CD4-positive, alpha-beta T cell (primary cell): ENCODE measurements around the gene DLG5. TPM values are rescaled to one million over a fixed set of nuclear protein-coding genes. Genes with fewer than 3 reads are reported as not detected.

Experiments
- ATAC-seq: fragments of 200-7000 bp; cut with Tn5 transposase; one replicate; pipeline ENCODE4 v1.10.0; 2022; ENCODE audit warnings: mild to moderate bottlenecking; ENCODE audit not compliant: poor library complexity
- CTCF ChIA-PET: fragments of 350-600 bp; sonication (Branson Sonifier 250); formaldehyde crosslinking; loops from one replicate; lab custom pipeline; 2021; ENCODE audit warnings: antibody characterized with exemption, inconsistent platforms; lab: Charles Lee
- POLR2A ChIA-PET: fragments of 350-600 bp; sonication (Branson Sonifier 250); formaldehyde crosslinking; loops from one replicate; lab custom pipeline; 2021; ENCODE audit warnings: antibody characterized with exemption, inconsistent platforms; lab: Charles Lee
- DNase-seq, 14 experiments: peaks; one replicate each; pipeline ENCODE4 v3.0.0-alpha.2; 2013 to 2020; ENCODE audit warnings: mixed read lengths in 2 of 14
- H3K27ac ChIP-seq, 2 donors: one replicate each; pipeline versions ENCODE4 v1.5.1 to v1.7.0; 2013; ENCODE audit warnings: low read length in 2 of 2, low read depth in 1 of 2, mild to moderate bottlenecking in 1 of 2
- H3K27me3 ChIP-seq, 2 experiments: 1 replicate in 1 of 2; 2 replicates in 1 of 2; pipeline versions ENCODE4 v1.6.1 to v1.7.0; 2013; ENCODE audit warnings: low read length in 2 of 2, control low read depth in 1 of 2, mild to moderate bottlenecking in 1 of 2, moderate library complexity in 1 of 2; ENCODE audit not compliant: insufficient read depth in 2 of 2, control insufficient read depth in 1 of 2
- H3K36me3 ChIP-seq: one replicate; pipeline ENCODE4 v1.6.1; 2013; ENCODE audit warnings: low read length, control low read depth; ENCODE audit not compliant: insufficient read depth
- H3K4me1 ChIP-seq: one replicate; pipeline ENCODE4 v1.6.1; 2013; ENCODE audit warnings: low read length, control low read depth; ENCODE audit not compliant: insufficient read depth
- H3K4me3 ChIP-seq: one replicate; pipeline ENCODE4 v1.5.1; 2013; ENCODE audit warnings: mild to moderate bottlenecking, low read length, moderate library complexity
- H3K9me3 ChIP-seq, 2 experiments: 1 replicate in 1 of 2; 2 replicates in 1 of 2; pipeline versions ENCODE4 v1.6.1 to v1.7.0; 2013; ENCODE audit warnings: low read length in 2 of 2, mild to moderate bottlenecking in 2 of 2, control low read depth in 1 of 2, moderate library complexity in 1 of 2; ENCODE audit not compliant: control insufficient read depth in 1 of 2, insufficient read depth in 1 of 2
- H3K27ac Mint-ChIP-seq: one replicate; pipeline ENCODE4 v1.8.0; 2020; ENCODE audit warnings: mixed read lengths
- H3K27me3 Mint-ChIP-seq: one replicate; pipeline ENCODE4 v1.8.0; 2021; ENCODE audit warnings: mixed read lengths
- H3K36me3 Mint-ChIP-seq: one replicate; pipeline ENCODE4 v1.8.0; 2021; ENCODE audit warnings: low read depth, mixed read lengths
- H3K4me1 Mint-ChIP-seq: one replicate; pipeline ENCODE4 v1.8.0; 2021; ENCODE audit warnings: low read depth, mixed read lengths
- H3K4me3 Mint-ChIP-seq: one replicate; pipeline ENCODE4 v1.8.0; 2020; ENCODE audit warnings: mild to moderate bottlenecking, mixed read lengths
- H3K9me3 Mint-ChIP-seq: one replicate; pipeline ENCODE4 v1.8.0; 2020; ENCODE audit warnings: mixed read lengths
- intact Hi-C, 2 experiments: fragments of 100-400 bp; cut with DNase I in 1 of 2; cut with micrococcal nuclease in 1 of 2; formaldehyde crosslinking; loops; one replicate each; pipeline versions ENCODE4 v1.15.1 to v1.9.0; 2023 to 2025; cut with DNase I, micrococcal nuclease
- total RNA-seq, 174 experiments: library from RNA in 2 of 174; stranded (reverse) in 2 of 174; gene quantifications; one replicate each; pipeline ENCODE4 v1.2.3 and lab custom pipeline; 2021 to 2026
- TF ChIP-seq, protein P1 (sequence below): fragments of 200-600 bp; IDR thresholded peaks from one replicate; pipeline ENCODE4 v1.8.0; 2022; ENCODE audit warnings: antibody characterized with exemption, mild to moderate bottlenecking

Gene DLG5
- total RNA-seq, 2 experiments from 2014 or later = 7.1 to 7.4 TPM

DNA sequence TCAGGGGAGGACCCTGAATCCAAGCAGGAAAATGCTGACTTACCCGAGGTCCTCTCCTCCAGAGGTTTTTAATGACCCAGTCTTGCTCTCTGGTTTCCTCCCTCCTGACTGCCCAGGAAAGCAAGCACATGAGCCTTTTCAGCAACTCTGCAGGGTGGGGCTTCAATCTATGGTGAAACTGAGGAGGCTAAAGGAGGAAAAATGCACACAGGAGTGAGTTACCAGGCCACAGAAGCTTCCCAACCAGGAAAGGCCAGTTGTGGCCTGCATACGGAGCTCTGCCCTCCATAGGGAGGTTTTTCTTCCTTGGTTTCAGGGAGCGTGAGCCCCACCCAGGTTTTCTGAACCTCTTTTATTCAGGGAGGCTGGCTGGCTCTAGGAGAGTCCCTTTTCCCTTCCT, 14.1 kb upstream of the DLG5 start:
- no peaks in the 10 kb centered on the region for H3K27me3 ChIP-seq
- TF ChIP-seq, protein P1, sequence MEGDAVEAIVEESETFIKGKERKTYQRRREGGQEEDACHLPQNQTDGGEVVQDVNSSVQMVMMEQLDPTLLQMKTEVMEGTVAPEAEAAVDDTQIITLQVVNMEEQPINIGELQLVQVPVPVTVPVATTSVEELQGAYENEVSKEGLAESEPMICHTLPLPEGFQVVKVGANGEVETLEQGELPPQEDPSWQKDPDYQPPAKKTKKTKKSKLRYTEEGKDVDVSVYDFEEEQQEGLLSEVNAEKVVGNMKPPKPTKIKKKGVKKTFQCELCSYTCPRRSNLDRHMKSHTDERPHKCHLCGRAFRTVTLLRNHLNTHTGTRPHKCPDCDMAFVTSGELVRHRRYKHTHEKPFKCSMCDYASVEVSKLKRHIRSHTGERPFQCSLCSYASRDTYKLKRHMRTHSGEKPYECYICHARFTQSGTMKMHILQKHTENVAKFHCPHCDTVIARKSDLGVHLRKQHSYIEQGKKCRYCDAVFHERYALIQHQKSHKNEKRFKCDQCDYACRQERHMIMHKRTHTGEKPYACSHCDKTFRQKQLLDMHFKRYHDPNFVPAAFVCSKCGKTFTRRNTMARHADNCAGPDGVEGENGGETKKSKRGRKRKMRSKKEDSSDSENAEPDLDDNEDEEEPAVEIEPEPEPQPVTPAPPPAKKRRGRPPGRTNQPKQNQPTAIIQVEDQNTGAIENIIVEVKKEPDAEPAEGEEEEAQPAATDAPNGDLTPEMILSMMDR = no peak
- DNase-seq (no peak), ATAC-seq (no peak)
- no peaks in the 10 kb centered on the region for H3K4me1 Mint-ChIP-seq
- no peak overlapping the region for H3K27ac Mint-ChIP-seq
- H3K9me3 Mint-ChIP-seq = no peaks in the 10 kb centered on the region
- H3K36me3 Mint-ChIP-seq = no peaks in the 10 kb centered on the region
- ChIA-PET POLR2A (no interaction called here), CTCF (no interaction called here)
- H3K4me1 ChIP-seq = no peaks in the 10 kb centered on the region
- H3K9me3 ChIP-seq = no peaks in the 10 kb centered on the region
- H3K4me3 ChIP-seq = no peak overlapping the region
- peaks cover 19% of the 10 kb centered on the region for H3K27me3 Mint-ChIP-seq
- no peak overlapping the region for H3K27ac ChIP-seq
- H3K36me3 ChIP-seq = no peaks in the 10 kb centered on the region
- intact Hi-C loops = no loop called here
- H3K4me3 Mint-ChIP-seq = no peak overlapping the region

DNA sequence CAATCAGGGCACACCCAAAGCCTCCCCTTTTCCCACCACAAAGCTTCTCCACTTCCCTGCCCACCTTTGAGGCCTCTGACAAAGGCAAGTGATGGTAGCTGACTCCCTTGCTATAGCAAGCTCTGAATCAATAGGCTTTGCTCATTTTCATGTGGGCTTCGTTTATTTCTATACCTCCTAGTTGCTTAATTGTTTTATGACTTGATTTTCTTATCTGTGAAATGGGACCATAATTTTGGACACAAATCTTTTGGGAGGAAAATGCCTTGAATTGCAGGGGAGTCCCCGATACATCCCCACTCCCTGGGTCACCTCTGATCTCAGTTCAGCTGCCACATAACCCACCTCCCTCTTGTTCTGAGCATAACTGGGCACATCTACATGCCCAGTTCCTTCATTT, 13.7 kb upstream of the DLG5 start:
- Histone ChIP-seq H3K27me3 (no peaks in the 10 kb centered on the region), H3K4me3 (no peak overlapping the region), H3K27ac (no peak overlapping the region), H3K4me1 (no peaks in the 10 kb centered on the region), H3K36me3 (no peaks in the 10 kb centered on the region), H3K9me3 (no peaks in the 10 kb centered on the region)
- ChIA-PET POLR2A (no interaction called here), CTCF (no interaction called here)
- intact Hi-C loops = no loop called here
- TF ChIP-seq, protein P1 = no peak
- no peak overlapping the region for H3K27ac Mint-ChIP-seq
- DNase-seq = no peak
- H3K9me3 Mint-ChIP-seq = no peaks in the 10 kb centered on the region
- peaks cover 19% of the 10 kb centered on the region for H3K27me3 Mint-ChIP-seq
- no peaks in the 10 kb centered on the region for H3K36me3 Mint-ChIP-seq
- no peak for ATAC-seq
- no peak overlapping the region for H3K4me3 Mint-ChIP-seq
- no peaks in the 10 kb centered on the region for H3K4me1 Mint-ChIP-seq

DNA sequence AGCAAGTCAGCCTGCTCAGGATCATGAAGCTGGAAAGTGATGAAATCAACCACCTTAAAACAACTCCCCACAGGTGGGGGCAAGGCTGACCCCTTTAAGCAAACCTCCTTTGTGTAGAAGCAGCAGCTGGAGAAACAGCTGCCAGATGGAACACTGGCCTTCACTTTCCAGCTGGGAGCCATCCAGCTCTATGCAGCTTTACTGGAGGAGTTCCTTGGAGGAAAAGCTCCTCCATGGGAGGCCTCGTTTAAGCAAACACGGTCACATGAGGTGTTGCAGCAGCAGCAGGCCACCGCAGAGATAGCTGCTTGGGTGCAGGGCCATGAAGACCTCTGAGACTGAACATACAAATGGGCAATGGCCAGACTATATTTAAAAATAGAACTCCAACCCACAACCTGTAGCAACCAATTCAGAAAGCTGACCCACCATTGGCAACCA, 13.0 kb upstream of the DLG5 start:
- no peak overlapping the region for H3K27ac Mint-ChIP-seq
- no peak overlapping the region for H3K4me3 Mint-ChIP-seq
- no peaks in the 10 kb centered on the region for H3K9me3 Mint-ChIP-seq
- ChIA-PET CTCF (no interaction called here), POLR2A (no interaction called here)
- no peaks in the 10 kb centered on the region for H3K36me3 ChIP-seq
- no peak overlapping the region for H3K4me3 ChIP-seq
- DNase-seq = no peak
- TF ChIP-seq, protein P1 = no peak
- H3K27me3 ChIP-seq = no peaks in the 10 kb centered on the region
- no peak overlapping the region for H3K27ac ChIP-seq
- ATAC-seq = no peak
- no peaks in the 10 kb centered on the region for H3K4me1 Mint-ChIP-seq
- H3K27me3 Mint-ChIP-seq = peaks cover 14% of the 10 kb centered on the region
- no peaks in the 10 kb centered on the region for H3K36me3 Mint-ChIP-seq
- no peaks in the 10 kb centered on the region for H3K9me3 ChIP-seq
- intact Hi-C loops = no loop called here
- H3K4me1 ChIP-seq = no peaks in the 10 kb centered on the region
